Lower leg skin (tissue), 3 donors: ENCODE measurements around the gene PDSS2.
"Not testable (repeated sequence)": the region's sequence is repeated elsewhere in the genome, so short reads cannot be mapped to it uniquely, and the experiment has no call there.

Source experiments
- CTCF ChIP-seq, 3 donors: fragments of 450-650 bp; IDR thresholded peaks; one replicate each; pipeline ENCODE4 v1.5.1; 2016; ENCODE audit warnings: antibody characterized with exemption in 3 of 3, mild to moderate bottlenecking in 3 of 3, moderate library complexity in 2 of 3
- POLR2A ChIP-seq, 2 donors: fragments of 450-650 bp; IDR thresholded peaks; one replicate each; pipeline ENCODE4 v1.6.1; 2016 to 2017; ENCODE audit warnings: antibody characterized with exemption in 2 of 2, mild to moderate bottlenecking in 1 of 2, moderate library complexity in 1 of 2

- not testable (repeated sequence) for TF ChIP-seq CTCF, POLR2A (IDR thresholded peaks at IDR 0.05)
These were observed 16.0 kb upstream of the PDSS2 start for GRCh38 chr6:107475360-107475759.
